ENCODE data around the gene SFRP4. TPM values are rescaled to one million over a fixed set of nuclear protein-coding genes. Genes with fewer than 3 reads are reported as not detected.

Gene SFRP4
- total and polyA plus RNA-seq, 2 of the 8 experiments (the other 6 are each of a cell fraction or from before 2014, with no cell fraction given) = 0.03 TPM; not detected in 1

GRCh38 chr7:37882086-37882485 lies 34.5 kb downstream of the SFRP4 start:
- Histone ChIP-seq H2BK12ac (ENCODE audit: low read depth, low read length) (no peak overlapping the region), H3K27ac (ENCODE audit: low read depth, low read length) (no peak overlapping the region), H3K9me3 (ENCODE audit: insufficient read depth in 2 of 2, low read depth in 1 of 2, low read length in 1 of 2) (no peaks in the 10 kb centered on the region), H2BK120ac (replicated peaks; ENCODE audit: low read depth, low read length) (no peak overlapping the region), H3K9ac (replicated peaks in 1 of 4; ENCODE audit: extremely low read depth in 1 of 4, low read depth in 3 of 4, low read length in 3 of 4) (no peak overlapping the region), H3K4me3 (ENCODE audit: extremely low read depth in 1 of 4, insufficient read depth in 2 of 4, low read depth in 3 of 4, low read length in 4 of 4) (no peak overlapping the region), H2AK5ac (ENCODE audit: low read depth, low read length) (no peak overlapping the region), H4K91ac (replicated peaks; ENCODE audit: insufficient read length, low read length) (no peak overlapping the region), H2BK5ac (ENCODE audit: low read depth, low read length) (no peak overlapping the region), H2BK20ac (ENCODE audit: low read length) (no peak overlapping the region), H3K56ac (replicated peaks; ENCODE audit: insufficient read length, low read depth, low read length) (no peak overlapping the region), H3K4me2 (ENCODE audit: insufficient read depth in 1 of 2, low read depth in 2 of 2, low read length in 2 of 2) (no peak overlapping the region), H3K79me1 (ENCODE audit: low read depth, low read length) (no peaks in the 10 kb centered on the region), H3K36me3 (ENCODE audit: control insufficient read depth in 2 of 4, insufficient read depth in 4 of 4, low read length in 3 of 4) (no peaks in the 10 kb centered on the region), H3K23ac (ENCODE audit: insufficient read length) (no peak overlapping the region), H3K79me2 (ENCODE audit: control insufficient read depth in 1 of 2, insufficient read depth in 2 of 2, low read length in 2 of 2) (no peaks in the 10 kb centered on the region), H4K5ac (ENCODE audit: insufficient read length, low read depth, low read length) (no peak overlapping the region), H3K14ac (ENCODE audit: insufficient read length) (no peak overlapping the region), H3K18ac (ENCODE audit: extremely low read depth, low read length) (no peak overlapping the region), H4K8ac (ENCODE audit: extremely low read depth, insufficient read depth, low read length) (no peak overlapping the region), H2BK15ac (ENCODE audit: low read length) (no peak overlapping the region), H3K23me2 (ENCODE audit: low read depth, low read length) (no peaks in the 10 kb centered on the region), H3K4ac (replicated peaks; ENCODE audit: insufficient read length, low read depth, low read length) (no peak overlapping the region), H3K27me3 (replicated peaks in 1 of 4; ENCODE audit: control insufficient read depth in 3 of 4, extremely low read depth in 1 of 4, insufficient read depth in 3 of 4, low read length in 3 of 4) (no peaks in the 10 kb centered on the region), H2AFZ (ENCODE audit: low read length) (no peak overlapping the region), H3K4me1 (replicated peaks in 1 of 4; ENCODE audit: control insufficient read depth in 3 of 4, insufficient read depth in 4 of 4, low read length in 3 of 4) (no peaks in the 10 kb centered on the region), H4K20me1 (replicated peaks in 1 of 2; ENCODE audit: control insufficient read depth in 1 of 2, insufficient read depth in 2 of 2, low read length in 2 of 2) (no peaks in the 10 kb centered on the region)
- DNase-seq (ENCODE audit: low read depth in 1 of 2, low spot score in 2 of 2) = no peak
- ChIA-PET POLR2A (ENCODE audit: partially characterized antibody) (no interaction called here), CTCF (ENCODE audit: partially characterized antibody) (interaction anchor here (1.2 kb wide), 1 partner anchor 19 kb away, joined by 5 read pairs; no protein-coding TSS in a partner anchor)
- 98% methylated on average over 6 of the region's 6 CpGs; no CpG with 5 or more reads in 1 of the 2 experiments for WGBS, 2 experiments (ENCODE audit: extremely low coverage in 1 of 2, insufficient coverage in 1 of 2, insufficient read length in 1 of 2, insufficient replicate concordance in 2 of 2, low coverage in 1 of 2, low lambda C conversion rate in 2 of 2, missing lambda C conversion rate in 1 of 2)
- no peak for FAIRE-seq
- no peak for TF ChIP-seq FOSL1 (IDR thresholded peaks at IDR 0.05; ENCODE audit: insufficient read depth, low read depth, low read length)

Other genes starting within 250 kb of the SFRP4 start
- 0.25 and 0.45 TPM in 2 replicates for gene GPR141, start 233.1 kb downstream of the SFRP4 start, total RNA-seq (2021; fragmentation: NEBNext Ultra II Directional; extraction: Animal tissue kit (Norgen Biotek cat#: 25700))
- 0.71 and 1.0 TPM in 2 replicates for gene GPR141, start 233.1 kb downstream of the SFRP4 start, polyA plus RNA-seq (2011; rRNA removed)
- 0.22 and 0.57 TPM in 2 replicates for gene NME8, start 68.2 kb downstream of the SFRP4 start, total RNA-seq (2021; fragmentation: NEBNext Ultra II Directional; extraction: Animal tissue kit (Norgen Biotek cat#: 25700))
- gene NME8, start 68.2 kb downstream of the SFRP4 start, polyA plus RNA-seq (2011; rRNA removed) = 0.22 and 0.44 TPM in 2 replicates
- gene EPDR1, start 3.8 kb upstream of the SFRP4 start, total RNA-seq (2021; fragmentation: NEBNext Ultra II Directional; extraction: Animal tissue kit (Norgen Biotek cat#: 25700)) = 5.9 and 6.4 TPM in 2 replicates
- 5.6 and 8.2 TPM in 2 replicates for gene EPDR1, start 3.8 kb upstream of the SFRP4 start, polyA plus RNA-seq (2011; rRNA removed)

Data from H1 (cell line).